Hematopoietic multipotent progenitor cell treated with erythropoietin and hydrocortisone succinate and interleukin-3 and kit ligand, for 4 days (in vitro differentiated cells): Measurements from ENCODE around the gene GPR87.

Experiments
- DNase-seq: peaks from one replicate; pipeline ENCODE4 v3.0.0-alpha.2; 2015

GPR87 gene, protein sequence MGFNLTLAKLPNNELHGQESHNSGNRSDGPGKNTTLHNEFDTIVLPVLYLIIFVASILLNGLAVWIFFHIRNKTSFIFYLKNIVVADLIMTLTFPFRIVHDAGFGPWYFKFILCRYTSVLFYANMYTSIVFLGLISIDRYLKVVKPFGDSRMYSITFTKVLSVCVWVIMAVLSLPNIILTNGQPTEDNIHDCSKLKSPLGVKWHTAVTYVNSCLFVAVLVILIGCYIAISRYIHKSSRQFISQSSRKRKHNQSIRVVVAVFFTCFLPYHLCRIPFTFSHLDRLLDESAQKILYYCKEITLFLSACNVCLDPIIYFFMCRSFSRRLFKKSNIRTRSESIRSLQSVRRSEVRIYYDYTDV

GRCh38 chr3:151316267-151316991 is at the start of gene GPR87:
Gene GPR87, minus strand, starts transcription at chr3:151316820. Its CDS starts 16,720 bp downstream, at chr3:151300100.
- no peak for DNase-seq

DNA sequence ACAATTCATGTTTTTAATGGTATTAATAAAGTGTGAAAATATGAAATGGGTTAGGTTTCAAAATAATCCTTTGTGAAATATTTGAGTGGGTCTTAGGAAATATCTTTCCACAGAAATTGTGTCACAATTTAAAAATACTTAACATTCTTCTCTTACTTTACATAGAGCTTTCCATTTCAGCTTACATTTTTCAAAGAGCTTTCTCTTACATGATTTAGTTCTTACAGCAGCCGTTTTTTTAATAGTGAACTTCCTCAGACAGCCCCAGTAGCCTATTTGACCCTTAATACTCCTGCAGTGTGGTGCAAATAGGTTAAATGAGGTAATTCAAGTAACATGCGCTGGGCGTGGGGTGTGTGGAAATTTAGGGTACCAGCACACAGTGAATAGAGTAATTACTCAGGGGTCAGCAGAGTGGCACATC is 46.1 kb upstream of the GPR87 start:
- DNase-seq = no peak

GRCh38 chr3:151357463-151357850 is 40.8 kb upstream of the GPR87 start:
- no peak for DNase-seq

GRCh38 chr3:151356794-151357462 is 40.3 kb upstream of the GPR87 start:
- no peak for DNase-seq

- DNase-seq = peak; percentile 14
Measured at GRCh38 chr3:151351648-151352047, 35.0 kb upstream of the GPR87 start.

DNA sequence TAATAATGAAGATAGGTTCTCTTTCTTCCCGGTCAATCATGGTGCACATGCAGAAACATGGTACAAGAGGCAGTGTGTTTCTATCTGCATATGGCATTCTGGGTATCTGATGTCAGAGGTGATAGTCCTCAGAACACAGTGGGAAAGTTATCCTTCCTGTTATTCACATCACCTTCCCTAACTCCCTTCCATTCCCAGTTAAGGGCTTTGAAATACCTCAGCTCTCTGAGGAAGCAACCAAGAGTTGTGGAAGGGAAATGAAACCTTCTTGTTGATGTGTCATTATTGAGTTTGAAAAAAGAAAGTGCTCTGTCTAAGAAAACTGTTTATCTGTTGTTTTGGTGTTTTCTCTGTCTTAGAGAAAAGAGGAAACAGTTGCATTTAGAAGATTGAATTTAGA is 34.6 kb upstream of the GPR87 start:
- DNase-seq = peak; percentile 26

- peak; percentile 6 for DNase-seq
Measured at GRCh38 chr3:151350656-151351055, 34.0 kb upstream of the GPR87 start.

DNA sequence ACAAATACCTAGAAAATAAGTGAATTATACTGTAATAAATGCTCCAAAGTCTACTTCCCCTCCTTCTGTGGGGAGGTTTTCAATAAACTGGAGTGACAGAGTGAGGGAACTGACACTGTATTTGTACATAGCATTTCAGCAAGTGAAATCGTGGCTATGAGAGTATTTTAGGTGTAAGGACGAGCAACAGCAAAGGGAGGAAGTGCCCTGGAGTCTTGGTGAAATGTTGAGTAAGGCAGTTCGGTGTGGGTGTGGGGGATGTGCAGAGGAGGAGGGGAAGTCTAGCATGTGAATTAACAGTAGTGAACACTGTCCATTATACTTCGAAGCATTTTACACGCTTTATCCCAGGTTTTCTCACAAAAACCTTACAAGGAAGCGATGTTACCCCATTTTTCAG is 30.8 kb upstream of the GPR87 start:
- DNase-seq = peak; percentile 84

DNA sequence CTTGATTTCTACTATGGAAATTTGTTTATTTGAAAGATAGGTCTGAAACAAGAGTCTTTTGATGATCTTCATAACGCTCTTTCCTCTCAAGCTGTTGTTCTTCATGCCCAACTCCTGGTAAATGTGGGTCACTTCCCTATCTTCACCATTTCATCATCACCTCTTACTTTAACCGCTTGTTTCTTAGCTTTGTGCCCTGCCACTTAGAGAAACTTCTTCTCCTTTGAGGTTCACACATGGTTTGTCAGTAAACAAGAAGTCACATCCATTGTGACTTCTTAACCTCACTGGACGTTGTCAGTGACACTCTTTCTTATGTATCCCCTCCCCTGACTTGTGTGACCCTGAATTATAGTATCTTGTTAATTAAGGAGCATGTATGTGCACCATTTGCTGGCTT is 29.7 kb upstream of the GPR87 start:
- peak; percentile 74 for DNase-seq

DNA sequence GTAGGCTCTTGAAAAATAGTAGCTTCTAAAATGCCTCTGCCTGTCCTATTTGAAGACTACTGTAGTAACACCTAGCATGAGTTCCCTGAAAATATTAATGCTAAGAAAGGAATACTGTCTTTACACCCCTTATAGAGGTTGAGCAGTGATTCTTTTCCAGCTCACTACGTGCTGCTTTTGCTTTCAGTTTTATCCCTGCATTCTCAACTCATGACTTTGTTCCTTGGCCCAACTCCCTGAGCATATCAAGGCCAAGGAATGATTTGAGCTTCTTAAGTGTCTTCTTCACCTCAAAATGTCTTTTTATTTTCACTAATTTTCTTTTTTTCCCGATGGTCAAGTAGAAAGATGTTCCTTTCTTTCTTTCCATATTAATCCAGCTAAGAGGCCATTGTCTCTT is 29.2 kb upstream of the GPR87 start:
- no peak for DNase-seq

GRCh38 chr3:151331696-151332095 is 15.1 kb upstream of the GPR87 start:
- DNase-seq = no peak

DNA sequence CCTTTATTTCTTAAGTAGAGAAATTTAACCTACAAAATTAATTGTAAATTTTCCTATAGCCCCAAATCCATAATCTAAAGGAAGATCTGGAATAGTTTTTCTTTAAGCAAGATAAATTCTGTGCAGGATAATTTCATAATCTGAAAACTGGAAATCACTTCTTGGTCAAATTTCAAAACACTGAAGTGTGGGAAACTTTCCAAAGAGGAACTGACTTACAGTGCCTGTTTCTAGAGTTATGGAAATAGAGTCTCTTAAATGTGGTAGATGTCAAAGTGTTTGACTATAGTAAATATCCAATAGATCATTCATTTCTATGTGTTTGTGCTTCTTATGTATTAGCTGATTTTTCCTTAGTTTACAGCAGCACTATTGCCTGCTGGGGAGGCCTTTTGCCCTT is 14.3 kb upstream of the GPR87 start:
- DNase-seq = peak; percentile 49

DNA sequence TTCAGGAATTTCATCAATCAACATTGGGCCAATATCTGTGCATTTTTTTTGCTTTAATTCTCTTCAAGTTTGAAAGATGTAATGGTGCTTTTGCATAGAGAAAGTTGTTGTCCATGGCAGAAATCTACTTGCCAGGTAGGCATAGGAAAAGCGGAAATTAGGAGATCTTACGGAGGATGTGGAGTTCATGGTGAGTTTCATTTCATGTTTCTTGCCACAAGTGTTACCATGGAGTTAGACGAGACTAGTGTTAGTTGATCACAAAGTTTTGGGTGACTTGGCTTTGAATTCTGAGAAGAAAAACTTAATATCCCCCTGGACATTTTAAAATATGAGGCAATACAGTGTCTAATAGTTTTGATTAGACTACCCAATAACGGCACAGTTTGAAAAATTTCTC is 13.8 kb upstream of the GPR87 start:
- no peak for DNase-seq

- DNase-seq = no peak
Measured at GRCh38 chr3:151329363-151329762, 12.7 kb upstream of the GPR87 start, which contains the start of gene P2RY13. Gene P2RY13, minus strand, starts transcription at chr3:151329549. Its CDS starts 21 bp downstream, at chr3:151329528.

- peak; percentile 66 for DNase-seq
Measured at GRCh38 chr3:151328298-151328995, 11.8 kb upstream of the GPR87 start.

- DNase-seq = peak; percentile 73
Measured at GRCh38 chr3:151327571-151328198, 11.1 kb upstream of the GPR87 start.

DNA sequence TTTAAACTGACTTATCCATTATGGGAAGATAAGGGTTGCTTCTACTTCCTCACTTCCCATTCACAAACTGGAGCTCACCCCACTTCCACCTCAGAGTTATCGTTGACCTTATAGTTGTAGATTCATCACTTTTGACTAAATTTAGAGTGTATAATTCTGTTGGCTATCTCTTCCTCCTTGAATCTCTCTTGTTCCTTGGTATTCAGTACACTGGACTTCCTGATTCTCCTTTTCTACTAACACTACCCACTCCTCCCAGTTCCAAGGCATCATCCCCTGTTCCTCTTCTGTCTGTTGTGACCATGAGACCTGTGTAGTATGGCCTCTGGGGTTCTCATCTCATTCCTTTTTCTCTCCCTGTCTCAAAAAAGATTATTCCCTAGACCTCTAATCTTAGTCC is 5.9 kb upstream of the GPR87 start:
- no peak for DNase-seq

- no peak for DNase-seq
Measured at GRCh38 chr3:151321526-151321925, 4.9 kb upstream of the GPR87 start.

- no peak for DNase-seq
Measured at GRCh38 chr3:151320131-151320530, 3.5 kb upstream of the GPR87 start.

DNA sequence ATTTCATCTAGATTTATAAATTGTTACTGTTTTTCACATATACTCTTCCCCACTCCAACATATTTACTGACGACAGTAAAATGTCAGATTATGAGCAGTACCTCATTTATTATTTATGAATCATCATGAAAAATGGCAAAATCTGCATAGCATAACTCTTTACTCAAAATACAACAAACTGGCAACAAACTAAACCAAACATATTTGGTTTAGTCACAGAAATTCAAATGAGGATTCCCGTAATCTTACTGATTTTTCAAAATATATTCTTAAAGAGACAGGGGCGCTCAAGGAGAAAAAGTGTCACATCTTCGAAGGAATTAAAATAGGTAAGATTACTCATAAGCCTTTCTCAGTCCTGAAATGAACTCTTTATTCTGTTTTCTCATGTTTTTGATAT is 3.0 kb upstream of the GPR87 start:
- no peak for DNase-seq

DNA sequence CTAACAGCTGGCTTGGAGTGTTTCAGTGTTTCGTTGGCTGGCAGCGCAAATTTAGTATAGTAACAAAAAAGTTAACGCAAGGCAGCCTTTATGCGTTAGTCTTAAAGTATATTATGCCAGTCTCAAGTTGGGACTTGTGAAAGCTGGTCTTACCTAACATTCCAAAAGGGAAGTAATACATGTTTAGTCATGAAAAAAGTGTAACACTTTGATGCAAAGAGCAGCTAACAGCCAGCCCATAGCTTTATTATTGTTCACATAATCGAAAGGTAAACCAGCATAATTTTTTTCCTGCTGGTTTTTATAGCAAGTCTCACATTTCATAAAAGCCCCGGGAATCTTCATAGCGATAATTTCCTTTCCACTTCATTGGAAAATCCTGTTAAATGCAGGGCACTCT is 2.4 kb upstream of the GPR87 start:
- DNase-seq = peak; percentile 48

DNA sequence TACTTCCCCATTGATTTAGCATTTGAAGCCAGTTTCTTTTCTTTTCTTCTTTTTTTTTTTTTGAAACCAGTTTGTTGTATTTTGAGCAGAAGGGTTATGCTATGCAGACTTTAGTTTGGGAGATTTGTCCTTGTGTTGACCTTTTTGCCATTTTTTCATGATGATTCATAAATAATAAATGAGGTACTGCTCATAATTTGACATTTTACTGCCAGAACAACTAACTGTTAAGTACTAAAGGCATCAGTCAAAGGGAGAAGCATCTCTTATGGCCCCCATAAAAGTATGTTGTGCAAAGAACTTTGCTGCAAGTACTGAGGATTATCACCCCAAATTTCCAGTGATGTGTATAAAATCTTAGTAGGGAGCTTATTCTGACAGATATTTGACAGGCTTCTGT is 1.7 kb upstream of the GPR87 start:
- DNase-seq = no peak

GRCh38 chr3:151315846-151316245 is 774 bp downstream of the GPR87 start:
- DNase-seq = no peak
